ENCODE results near the gene TNFRSF14.
A peak's percentile ranks its signal among the peaks of the same experiment; 100 is the strongest.
"Not testable (repeated sequence)": the region's sequence is repeated elsewhere in the genome, so short reads cannot be mapped to it uniquely, and the experiment has no call there.

The TNFRSF14 gene

GRCh38 chr1:2569060-2569459 lies 12.9 kb downstream of the TNFRSF14 start:
- no peak for DNase-seq

- not testable (repeated sequence) for DNase-seq
Measured at GRCh38 chr1:2569703-2570102, 13.5 kb downstream of the TNFRSF14 start.

GRCh38 chr1:2570332-2570731 lies 14.2 kb downstream of the TNFRSF14 start:
- no peak for DNase-seq

GRCh38 chr1:2571348-2571747 lies 15.2 kb downstream of the TNFRSF14 start:
- DNase-seq: no peak

GRCh38 chr1:2573250-2573920 lies 17.2 kb downstream of the TNFRSF14 start:
- no peak for DNase-seq

GRCh38 chr1:2574350-2574749 lies 18.2 kb downstream of the TNFRSF14 start:
- no peak for DNase-seq

GRCh38 chr1:2575801-2576663 lies 19.9 kb downstream of the TNFRSF14 start:
- DNase-seq: no peak

- DNase-seq: not testable (repeated sequence)
Measured at GRCh38 chr1:2577565-2578075, 21.4 kb downstream of the TNFRSF14 start.

- no peak for DNase-seq
Measured at GRCh38 chr1:2578758-2579118, 22.6 kb downstream of the TNFRSF14 start.

- no peak for DNase-seq
Measured at GRCh38 chr1:2580691-2581090, 24.5 kb downstream of the TNFRSF14 start.

GRCh38 chr1:2582391-2582790 lies 26.2 kb downstream of the TNFRSF14 start:
- DNase-seq: no peak

- DNase-seq: no peak
Measured at GRCh38 chr1:2583331-2583791, 27.2 kb downstream of the TNFRSF14 start.

- no peak for DNase-seq
Measured at GRCh38 chr1:2583871-2584351, 27.7 kb downstream of the TNFRSF14 start.

- no peak for DNase-seq
Measured at GRCh38 chr1:2584686-2585317, 28.6 kb downstream of the TNFRSF14 start.

- DNase-seq: peak; percentile 49 to 52
Measured at GRCh38 chr1:2585318-2586092, 29.3 kb downstream of the TNFRSF14 start.

- DNase-seq: peak; percentile 97 to 99
Measured at GRCh38 chr1:2586154-2587070, 30.2 kb downstream of the TNFRSF14 start, which contains the start of gene PRXL2B. TSS of gene PRXL2B (plus strand) at chr1:2586777. CDS start at chr1:2586886, 109 bp downstream.

GRCh38 chr1:2587071-2587859 lies 31.1 kb downstream of the TNFRSF14 start:
- peak in 1 of 2 donors; percentile 52 for DNase-seq

GRCh38 chr1:2587860-2588571 lies 31.8 kb downstream of the TNFRSF14 start:
- no peak for DNase-seq

GRCh38 chr1:2588661-2589430 lies 32.7 kb downstream of the TNFRSF14 start:
- DNase-seq: no peak
